Measurements from ENCODE around the gene ZFP36L1.
A peak's percentile ranks its signal among the peaks of the same experiment; 100 is the strongest.

Gene ZFP36L1

DNA sequence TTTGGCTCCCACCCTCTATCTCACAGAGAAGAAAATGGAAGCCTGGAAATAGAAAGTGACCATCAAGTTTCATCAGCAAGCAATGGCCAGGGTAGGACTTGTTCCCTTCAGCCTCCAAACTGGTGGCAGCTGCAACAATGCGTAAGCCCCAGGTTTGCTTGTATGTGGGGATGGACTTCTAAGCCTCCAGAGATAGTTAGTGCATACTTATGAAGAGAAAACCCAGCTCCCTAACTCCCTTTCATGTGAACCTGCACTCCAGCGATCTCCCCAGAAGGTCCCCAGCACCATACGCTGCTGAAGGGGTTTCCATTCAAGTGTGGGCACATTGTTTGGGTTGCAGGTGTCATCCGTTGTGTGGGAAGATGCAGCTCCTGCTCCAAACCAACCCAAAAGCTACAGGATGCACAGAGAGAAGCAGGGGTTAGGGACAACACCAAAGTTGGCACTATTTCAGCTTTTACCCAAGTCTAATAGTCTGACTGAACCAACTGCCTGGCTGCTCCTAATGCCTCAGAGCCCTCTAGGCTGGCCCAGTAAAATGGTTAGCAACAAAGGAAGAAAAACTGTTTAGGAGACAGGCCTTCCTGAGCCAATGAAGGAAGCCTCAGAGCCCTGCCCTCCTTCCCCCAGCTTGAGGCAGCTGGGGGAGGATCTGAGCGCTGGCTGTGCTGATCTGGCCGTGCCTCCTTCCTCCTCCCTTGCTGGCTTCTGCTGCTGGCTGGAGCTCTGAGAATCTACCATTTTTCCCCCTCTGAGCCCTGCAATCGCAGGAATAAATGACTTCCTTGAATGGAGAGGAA lies 12.3 kb downstream of the ZFP36L1 start:
- ATAC-seq = peak; percentile 75
- no peak for TF ChIP-seq ZFP3 (CRISPR knock-in tag; IDR thresholded peaks at IDR 0.05)
- TF ChIP-seq OSR1 (CRISPR knock-in tag; IDR thresholded peaks at IDR 0.05) = no peak
- no peak for TF ChIP-seq TSHZ2 (CRISPR knock-in tag; IDR thresholded peaks at IDR 0.05)
- TF ChIP-seq GLIS3 (CRISPR knock-in tag; IDR thresholded peaks at IDR 0.05) = no peak
- TF ChIP-seq ZNF70 (CRISPR knock-in tag; IDR thresholded peaks at IDR 0.05) = no peak
- no peak for TF ChIP-seq CSDC2 (CRISPR knock-in tag; IDR thresholded peaks at IDR 0.05)
- TF ChIP-seq, protein P1, sequence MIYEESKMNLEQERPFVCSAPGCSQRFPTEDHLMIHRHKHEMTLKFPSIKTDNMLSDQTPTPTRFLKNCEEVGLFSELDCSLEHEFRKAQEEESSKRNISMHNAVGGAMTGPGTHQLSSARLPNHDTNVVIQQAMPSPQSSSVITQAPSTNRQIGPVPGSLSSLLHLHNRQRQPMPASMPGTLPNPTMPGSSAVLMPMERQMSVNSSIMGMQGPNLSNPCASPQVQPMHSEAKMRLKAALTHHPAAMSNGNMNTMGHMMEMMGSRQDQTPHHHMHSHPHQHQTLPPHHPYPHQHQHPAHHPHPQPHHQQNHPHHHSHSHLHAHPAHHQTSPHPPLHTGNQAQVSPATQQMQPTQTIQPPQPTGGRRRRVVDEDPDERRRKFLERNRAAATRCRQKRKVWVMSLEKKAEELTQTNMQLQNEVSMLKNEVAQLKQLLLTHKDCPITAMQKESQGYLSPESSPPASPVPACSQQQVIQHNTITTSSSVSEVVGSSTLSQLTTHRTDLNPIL (CRISPR knock-in tag; IDR thresholded peaks at IDR 0.05; ENCODE audit: low read depth) = no peak
- no peak for TF ChIP-seq PPARA (CRISPR knock-in tag; IDR thresholded peaks at IDR 0.05; ENCODE audit: borderline replicate concordance)
- no peak for TF ChIP-seq TOX (CRISPR knock-in tag; IDR thresholded peaks at IDR 0.05; ENCODE audit: borderline replicate concordance)
- no peak for TF ChIP-seq SNAI2 (CRISPR knock-in tag; IDR thresholded peaks at IDR 0.05)
- no peak for TF ChIP-seq ZFP30 (CRISPR knock-in tag; IDR thresholded peaks at IDR 0.05)
- TF ChIP-seq, protein P2, sequence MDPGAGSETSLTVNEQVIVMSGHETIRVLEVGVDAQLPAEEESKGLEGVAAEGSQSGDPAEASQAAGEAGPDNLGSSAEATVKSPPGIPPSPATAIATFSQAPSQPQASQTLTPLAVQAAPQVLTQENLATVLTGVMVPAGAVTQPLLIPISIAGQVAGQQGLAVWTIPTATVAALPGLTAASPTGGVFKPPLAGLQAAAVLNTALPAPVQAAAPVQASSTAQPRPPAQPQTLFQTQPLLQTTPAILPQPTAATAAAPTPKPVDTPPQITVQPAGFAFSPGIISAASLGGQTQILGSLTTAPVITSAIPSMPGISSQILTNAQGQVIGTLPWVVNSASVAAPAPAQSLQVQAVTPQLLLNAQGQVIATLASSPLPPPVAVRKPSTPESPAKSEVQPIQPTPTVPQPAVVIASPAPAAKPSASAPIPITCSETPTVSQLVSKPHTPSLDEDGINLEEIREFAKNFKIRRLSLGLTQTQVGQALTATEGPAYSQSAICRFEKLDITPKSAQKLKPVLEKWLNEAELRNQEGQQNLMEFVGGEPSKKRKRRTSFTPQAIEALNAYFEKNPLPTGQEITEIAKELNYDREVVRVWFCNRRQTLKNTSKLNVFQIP (CRISPR knock-in tag; IDR thresholded peaks at IDR 0.05; ENCODE audit: borderline replicate concordance, low read depth) = no peak

DNA sequence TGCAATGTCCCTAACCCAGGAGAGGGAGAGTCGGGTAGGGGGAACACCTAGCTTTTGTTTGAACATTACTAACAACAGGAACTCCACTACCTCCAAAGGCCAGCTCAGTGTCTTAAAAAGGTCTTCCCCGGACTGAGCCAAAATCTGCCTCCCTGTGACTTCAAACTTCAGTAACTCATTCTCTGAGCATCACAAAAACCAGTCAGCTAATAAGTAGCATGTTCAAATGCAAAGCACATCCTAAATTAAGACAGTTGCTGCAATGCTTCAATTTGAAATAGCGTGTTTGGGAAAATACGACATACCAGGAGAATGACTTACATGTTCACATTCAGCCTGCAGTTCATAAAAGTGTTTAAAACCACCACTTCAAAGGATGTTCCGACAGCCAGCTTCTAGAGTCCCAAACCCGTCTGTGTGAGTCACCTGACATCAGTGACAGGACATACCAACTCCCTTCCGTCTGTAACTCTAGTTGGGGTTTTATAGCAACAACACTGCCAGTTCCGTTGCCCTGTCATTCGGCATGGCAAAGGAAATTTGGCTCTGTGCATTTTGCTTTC lies 13.0 kb downstream of the ZFP36L1 start:
- peak; percentile 58 for ATAC-seq
- TF ChIP-seq ZFP3 (CRISPR knock-in tag; IDR thresholded peaks at IDR 0.05) (no peak), OSR1 (CRISPR knock-in tag; IDR thresholded peaks at IDR 0.05) (no peak), RARB (CRISPR knock-in tag; IDR thresholded peaks at IDR 0.05) (no peak), TSHZ2 (CRISPR knock-in tag; IDR thresholded peaks at IDR 0.05) (no peak), ARNTL (CRISPR knock-in tag; IDR thresholded peaks at IDR 0.05; ENCODE audit: borderline replicate concordance, low read depth) (no peak), ZNF70 (CRISPR knock-in tag; IDR thresholded peaks at IDR 0.05) (no peak), ZFP30 (CRISPR knock-in tag; IDR thresholded peaks at IDR 0.05) (no peak), BACH2 (CRISPR knock-in tag; IDR thresholded peaks at IDR 0.05; ENCODE audit: borderline replicate concordance) (no peak), PPARA (CRISPR knock-in tag; IDR thresholded peaks at IDR 0.05; ENCODE audit: borderline replicate concordance) (no peak), ZNF565 (CRISPR knock-in tag; conservative IDR thresholded peaks at IDR 0.05; ENCODE audit: low read depth) (no peak), GLIS3 (CRISPR knock-in tag; IDR thresholded peaks at IDR 0.05) (no peak), CSDC2 (CRISPR knock-in tag; IDR thresholded peaks at IDR 0.05) (no peak), ESRRG (CRISPR knock-in tag; IDR thresholded peaks at IDR 0.05) (no peak), ZNF8 (CRISPR knock-in tag; IDR thresholded peaks at IDR 0.05) (no peak), TCF4 (CRISPR knock-in tag; IDR thresholded peaks at IDR 0.05; ENCODE audit: borderline replicate concordance) (no peak), SNAI2 (CRISPR knock-in tag; IDR thresholded peaks at IDR 0.05) (no peak)
- TF ChIP-seq, protein P3, sequence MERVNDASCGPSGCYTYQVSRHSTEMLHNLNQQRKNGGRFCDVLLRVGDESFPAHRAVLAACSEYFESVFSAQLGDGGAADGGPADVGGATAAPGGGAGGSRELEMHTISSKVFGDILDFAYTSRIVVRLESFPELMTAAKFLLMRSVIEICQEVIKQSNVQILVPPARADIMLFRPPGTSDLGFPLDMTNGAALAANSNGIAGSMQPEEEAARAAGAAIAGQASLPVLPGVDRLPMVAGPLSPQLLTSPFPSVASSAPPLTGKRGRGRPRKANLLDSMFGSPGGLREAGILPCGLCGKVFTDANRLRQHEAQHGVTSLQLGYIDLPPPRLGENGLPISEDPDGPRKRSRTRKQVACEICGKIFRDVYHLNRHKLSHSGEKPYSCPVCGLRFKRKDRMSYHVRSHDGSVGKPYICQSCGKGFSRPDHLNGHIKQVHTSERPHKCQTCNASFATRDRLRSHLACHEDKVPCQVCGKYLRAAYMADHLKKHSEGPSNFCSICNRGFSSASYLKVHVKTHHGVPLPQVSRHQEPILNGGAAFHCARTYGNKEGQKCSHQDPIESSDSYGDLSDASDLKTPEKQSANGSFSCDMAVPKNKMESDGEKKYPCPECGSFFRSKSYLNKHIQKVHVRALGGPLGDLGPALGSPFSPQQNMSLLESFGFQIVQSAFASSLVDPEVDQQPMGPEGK (CRISPR knock-in tag; IDR thresholded peaks at IDR 0.05; ENCODE audit: borderline replicate concordance) = no peak
- TF ChIP-seq, protein P2 (CRISPR knock-in tag; IDR thresholded peaks at IDR 0.05; ENCODE audit: borderline replicate concordance, low read depth) = no peak
- TF ChIP-seq, protein P1 (CRISPR knock-in tag; IDR thresholded peaks at IDR 0.05; ENCODE audit: low read depth) = no peak

All from SK-N-SH treated with all-trans-retinoic acid at 6 μM for 48 hours (cell line).